Natural killer cell treated with Interleukin-12 subunit alpha and Interleukin-12 subunit beta and Interleukin-15 and Interleukin-18, amount 100 ng/mL, for 72 hours (primary cell): ENCODE measurements around the gene SLAIN2. TPM values are rescaled to one million over a fixed set of nuclear protein-coding genes. Genes with fewer than 3 reads are reported as not detected.
"Not testable (repeated sequence)": the region's sequence is repeated elsewhere in the genome, so short reads cannot be mapped to it uniquely, and the experiment has no call there.

Experiments
- ATAC-seq, 2 donors: fragments of 150-1000 bp; cut with Tn5 transposase in 1 of 2; sonication (Bioruptor Pico), chemical (Tn5 transposase) in 1 of 2; 2 replicates each; pipeline ENCODE4 v1.10.0; 2021
- DNase-seq: peaks from one replicate; pipeline ENCODE4 v3.0.0; 2022; ENCODE audit warnings: low spot score
- H3K27ac Mint-ChIP-seq, 2 donors: 1 replicate in 1 of 2; 2 replicates in 1 of 2; pipeline ENCODE4 v1.8.0; 2022; ENCODE audit warnings: mixed read lengths in 2 of 2, mild to moderate bottlenecking in 1 of 2, moderate library complexity in 1 of 2
- H3K27me3 Mint-ChIP-seq, 2 donors: 1 replicate in 1 of 2; 2 replicates in 1 of 2; pipeline ENCODE4 v1.8.0; 2022; ENCODE audit warnings: mixed read lengths in 2 of 2
- H3K36me3 Mint-ChIP-seq: one replicate; pipeline ENCODE4 v1.8.0; 2022; ENCODE audit warnings: mixed read lengths
- H3K4me1 Mint-ChIP-seq, 2 donors: 1 replicate in 1 of 2; 2 replicates in 1 of 2; pipeline ENCODE4 v1.8.0; 2022; ENCODE audit warnings: low read depth in 2 of 2, mixed read lengths in 2 of 2, mild to moderate bottlenecking in 1 of 2
- H3K4me3 Mint-ChIP-seq: one replicate; pipeline ENCODE4 v1.8.0; 2022; ENCODE audit warnings: mixed read lengths
- H3K9me3 Mint-ChIP-seq: 2 replicates; pipeline ENCODE4 v1.8.0; 2022; ENCODE audit warnings: mixed read lengths
- total RNA-seq, 2 donors: library from RNA; stranded (reverse); gene quantifications; one replicate each; pipeline ENCODE4 v1.2.3, GENCODE V29; 2022

The SLAIN2 gene
- total RNA-seq = 10 to 100 TPM; 42.4 to 89.3 TPM

DNA sequence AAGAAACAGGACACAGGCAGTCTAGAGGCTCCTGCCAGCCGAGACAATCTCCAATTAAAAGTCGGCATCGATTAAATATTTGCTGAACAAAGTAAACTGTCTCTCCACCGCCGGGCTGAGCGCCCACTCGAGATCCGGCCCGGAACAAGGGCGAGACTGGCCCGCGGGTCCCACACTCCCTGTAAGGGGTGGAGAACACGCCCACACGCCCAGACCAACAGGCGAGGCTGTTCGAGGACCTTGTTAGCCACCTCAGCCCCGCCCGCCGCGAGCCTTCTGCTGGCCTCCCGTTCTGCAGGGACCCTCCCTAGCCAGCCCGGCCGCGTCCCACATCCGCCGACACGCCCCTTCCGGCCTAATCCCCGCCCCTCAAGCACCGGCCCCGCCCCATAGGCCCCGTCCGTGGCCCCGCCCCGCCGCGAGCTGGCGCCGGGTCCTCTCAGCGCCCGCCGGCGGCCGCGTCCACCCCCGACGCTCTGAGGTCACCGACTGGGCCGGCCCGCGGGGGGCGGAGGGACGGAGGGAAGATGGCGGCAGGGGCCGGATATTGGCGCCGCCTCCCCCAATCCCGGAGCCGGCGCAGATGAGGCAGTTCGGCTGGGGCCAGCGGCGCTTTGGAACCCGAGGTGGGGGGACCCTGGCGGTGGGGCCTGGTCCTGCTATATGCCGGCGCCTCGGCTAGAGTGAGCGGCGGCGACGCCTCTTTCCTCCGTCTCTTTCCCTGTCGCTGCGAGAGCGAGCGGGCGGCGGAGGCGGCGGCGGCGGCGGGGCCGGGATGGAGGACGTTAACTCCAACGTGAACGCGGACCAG is at the start of gene SLAIN2:
Gene SLAIN2 (plus strand): TSS at position 565 of the 811 bp plus-strand sequence. CDS start 211 bp downstream, at position 776.
- H3K4me1 Mint-ChIP-seq = peaks cover 40 to 47% of the 10 kb centered on the region in 2 donors
- H3K9me3 Mint-ChIP-seq = no peaks in the 10 kb centered on the region
- H3K27me3 Mint-ChIP-seq = no peaks in the 10 kb centered on the region
- H3K4me3 Mint-ChIP-seq = peak within 1 kb of the TSS; percentile 98
- DNase-seq = peak; percentile 99
- H3K36me3 Mint-ChIP-seq = no peaks in the 10 kb centered on the region
- peak; percentile 95 for ATAC-seq
- peak within 1 kb of the TSS; percentile 70 to 95 for H3K27ac Mint-ChIP-seq

GRCh38 chr4:48292218-48292790 is 49.0 kb upstream of the SLAIN2 start:
- not testable (repeated sequence) for H3K4me3 Mint-ChIP-seq, DNase-seq, H3K27me3 Mint-ChIP-seq, H3K27ac Mint-ChIP-seq, ATAC-seq, H3K36me3 Mint-ChIP-seq, H3K9me3 Mint-ChIP-seq
- peaks cover 11 to 14% of the 10 kb centered on the region in 2 donors for H3K4me1 Mint-ChIP-seq

- no peaks in the 10 kb centered on the region for H3K9me3 Mint-ChIP-seq
- H3K36me3 Mint-ChIP-seq = no peaks in the 10 kb centered on the region
- H3K4me3 Mint-ChIP-seq = no peak overlapping the region
- peak overlapping the region in 1 of 2 donors; percentile 23 for H3K27ac Mint-ChIP-seq
- ATAC-seq = no peak
- peaks cover 13 to 14% of the 10 kb centered on the region in 2 donors for H3K4me1 Mint-ChIP-seq
- no peak for DNase-seq
- no peaks in the 10 kb centered on the region for H3K27me3 Mint-ChIP-seq
These were observed 46.2 kb upstream of the SLAIN2 start for GRCh38 chr4:48295116-48295515.

- DNase-seq (no peak), ATAC-seq (peak; percentile 75 to 78)
- H3K36me3 Mint-ChIP-seq = no peaks in the 10 kb centered on the region
- peak overlapping the region; percentile 40 for H3K4me3 Mint-ChIP-seq
- no peaks in the 10 kb centered on the region for H3K9me3 Mint-ChIP-seq
- peaks cover 11 to 13% of the 10 kb centered on the region in 2 donors for H3K4me1 Mint-ChIP-seq
- peak overlapping the region in 1 of 2 donors; percentile 30 for H3K27ac Mint-ChIP-seq
- H3K27me3 Mint-ChIP-seq = no peaks in the 10 kb centered on the region
These were observed 45.0 kb upstream of the SLAIN2 start for GRCh38 chr4:48296365-48296764.

GRCh38 chr4:48297256-48297846 is 44.0 kb upstream of the SLAIN2 start:
- Mint-ChIP-seq H3K4me3 (no peak overlapping the region), H3K27ac (no peak overlapping the region), H3K4me1 (peaks cover 11 to 13% of the 10 kb centered on the region in 2 donors), H3K36me3 (no peaks in the 10 kb centered on the region), H3K27me3 (peaks cover 3 to 7% of the 10 kb centered on the region in 2 donors), H3K9me3 (no peaks in the 10 kb centered on the region)
- DNase-seq (no peak), ATAC-seq (no peak)

- H3K36me3 Mint-ChIP-seq = no peaks in the 10 kb centered on the region
- no peak for ATAC-seq
- H3K4me3 Mint-ChIP-seq = no peak overlapping the region
- peaks cover 3 to 13% of the 10 kb centered on the region in 2 donors for H3K27me3 Mint-ChIP-seq
- no peaks in the 10 kb centered on the region for H3K9me3 Mint-ChIP-seq
- peaks cover 11 to 13% of the 10 kb centered on the region in 2 donors for H3K4me1 Mint-ChIP-seq
- no peak for DNase-seq
- H3K27ac Mint-ChIP-seq = no peak overlapping the region
These were observed 41.8 kb upstream of the SLAIN2 start for GRCh38 chr4:48299560-48299959.

- no peak overlapping the region for H3K4me3 Mint-ChIP-seq
- no peaks in the 10 kb centered on the region for H3K36me3 Mint-ChIP-seq
- H3K27ac Mint-ChIP-seq = no peak overlapping the region
- no peaks in the 10 kb centered on the region for H3K9me3 Mint-ChIP-seq
- H3K4me1 Mint-ChIP-seq = peaks cover 11 to 13% of the 10 kb centered on the region in 2 donors
- ATAC-seq (no peak), DNase-seq (no peak)
- H3K27me3 Mint-ChIP-seq = peaks cover 3 to 13% of the 10 kb centered on the region in 2 donors
These were observed 41.3 kb upstream of the SLAIN2 start for GRCh38 chr4:48300004-48300403.

DNA sequence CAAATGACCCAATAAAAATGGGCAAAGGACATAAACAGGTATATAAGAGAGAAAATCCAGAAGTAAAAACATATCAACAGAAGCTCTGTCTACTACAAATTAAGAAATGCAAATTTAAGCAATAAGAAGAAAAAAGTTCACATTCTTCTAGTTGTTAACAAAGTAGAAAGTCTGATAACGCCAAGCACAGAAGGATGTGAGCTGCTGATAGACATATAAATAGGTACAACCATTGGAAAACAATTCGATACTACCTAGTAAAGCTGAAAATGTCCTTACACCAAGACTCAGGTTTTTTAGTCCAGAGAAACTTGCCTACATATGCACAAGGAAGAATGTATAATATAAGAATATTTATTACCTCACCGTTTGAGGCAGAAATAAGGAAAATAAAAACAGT is 35.8 kb upstream of the SLAIN2 start:
- H3K27ac Mint-ChIP-seq = no peak overlapping the region
- H3K4me1 Mint-ChIP-seq = no peaks in the 10 kb centered on the region
- H3K27me3 Mint-ChIP-seq = peaks cover 3 to 21% of the 10 kb centered on the region in 2 donors
- no peaks in the 10 kb centered on the region for H3K36me3 Mint-ChIP-seq
- no peaks in the 10 kb centered on the region for H3K9me3 Mint-ChIP-seq
- ATAC-seq (no peak), DNase-seq (no peak)
- H3K4me3 Mint-ChIP-seq = no peak overlapping the region

DNA sequence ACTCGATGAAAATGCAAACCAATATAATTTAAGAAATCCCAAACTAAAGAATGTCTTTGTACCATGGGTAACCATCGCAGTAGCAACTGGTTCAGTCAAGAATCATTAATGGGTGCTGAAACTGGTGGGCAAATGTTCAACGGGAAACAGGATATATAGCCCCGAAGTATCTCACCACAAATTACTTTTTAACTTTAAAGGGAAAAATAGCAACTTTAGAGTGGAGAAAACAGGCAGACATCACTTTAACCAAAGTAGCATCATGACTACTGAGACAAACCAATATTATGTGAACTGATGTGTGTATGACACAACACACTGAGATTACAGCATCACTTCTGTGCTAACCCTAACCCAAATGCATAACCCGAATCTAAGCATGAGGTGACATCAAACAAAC is 33.8 kb upstream of the SLAIN2 start:
- DNase-seq = no peak
- Mint-ChIP-seq H3K36me3 (no peaks in the 10 kb centered on the region), H3K4me3 (no peak overlapping the region), H3K4me1 (no peaks in the 10 kb centered on the region), H3K9me3 (no peaks in the 10 kb centered on the region), H3K27me3 (peaks cover 0 to 12% of the 10 kb centered on the region in 2 donors), H3K27ac (no peak overlapping the region)
- no peak for ATAC-seq

- ATAC-seq (no peak), DNase-seq (no peak)
- no peaks in the 10 kb centered on the region for H3K9me3 Mint-ChIP-seq
- no peaks in the 10 kb centered on the region for H3K4me1 Mint-ChIP-seq
- H3K27ac Mint-ChIP-seq = no peak overlapping the region
- no peaks in the 10 kb centered on the region for H3K36me3 Mint-ChIP-seq
- H3K4me3 Mint-ChIP-seq = no peak overlapping the region
- peaks cover 0 to 8% of the 10 kb centered on the region in 2 donors for H3K27me3 Mint-ChIP-seq
These were observed 32.4 kb upstream of the SLAIN2 start for GRCh38 chr4:48308901-48309300.

- Mint-ChIP-seq H3K4me3 (no peak overlapping the region), H3K36me3 (no peaks in the 10 kb centered on the region), H3K9me3 (no peaks in the 10 kb centered on the region), H3K4me1 (no peaks in the 10 kb centered on the region), H3K27ac (no peak overlapping the region), H3K27me3 (peaks cover 0 to 8% of the 10 kb centered on the region in 2 donors)
- DNase-seq = no peak
- ATAC-seq = no peak
These were observed 29.4 kb upstream of the SLAIN2 start for GRCh38 chr4:48311896-48312295.

DNA sequence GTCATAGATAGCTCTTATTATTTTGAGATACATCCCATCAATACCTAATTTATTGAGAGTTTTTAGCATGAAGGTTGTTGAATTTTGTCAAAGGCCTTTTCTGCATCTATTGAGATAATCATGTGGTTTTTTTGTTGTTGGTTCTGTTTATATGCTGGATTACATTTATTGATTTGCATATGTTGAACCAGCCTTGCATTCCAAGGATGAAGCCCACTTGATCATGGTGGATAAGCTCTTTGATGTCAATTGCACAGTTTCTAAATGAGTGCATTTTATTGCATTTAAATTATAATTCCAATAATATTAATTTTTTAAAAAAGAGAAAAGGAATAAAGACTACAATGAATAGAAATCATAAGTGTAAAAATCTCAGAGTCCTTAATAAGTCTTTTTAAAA is 26.6 kb upstream of the SLAIN2 start:
- not testable (repeated sequence) for H3K4me1 Mint-ChIP-seq, DNase-seq, H3K36me3 Mint-ChIP-seq, H3K27ac Mint-ChIP-seq, H3K27me3 Mint-ChIP-seq, H3K4me3 Mint-ChIP-seq, ATAC-seq, H3K9me3 Mint-ChIP-seq

DNA sequence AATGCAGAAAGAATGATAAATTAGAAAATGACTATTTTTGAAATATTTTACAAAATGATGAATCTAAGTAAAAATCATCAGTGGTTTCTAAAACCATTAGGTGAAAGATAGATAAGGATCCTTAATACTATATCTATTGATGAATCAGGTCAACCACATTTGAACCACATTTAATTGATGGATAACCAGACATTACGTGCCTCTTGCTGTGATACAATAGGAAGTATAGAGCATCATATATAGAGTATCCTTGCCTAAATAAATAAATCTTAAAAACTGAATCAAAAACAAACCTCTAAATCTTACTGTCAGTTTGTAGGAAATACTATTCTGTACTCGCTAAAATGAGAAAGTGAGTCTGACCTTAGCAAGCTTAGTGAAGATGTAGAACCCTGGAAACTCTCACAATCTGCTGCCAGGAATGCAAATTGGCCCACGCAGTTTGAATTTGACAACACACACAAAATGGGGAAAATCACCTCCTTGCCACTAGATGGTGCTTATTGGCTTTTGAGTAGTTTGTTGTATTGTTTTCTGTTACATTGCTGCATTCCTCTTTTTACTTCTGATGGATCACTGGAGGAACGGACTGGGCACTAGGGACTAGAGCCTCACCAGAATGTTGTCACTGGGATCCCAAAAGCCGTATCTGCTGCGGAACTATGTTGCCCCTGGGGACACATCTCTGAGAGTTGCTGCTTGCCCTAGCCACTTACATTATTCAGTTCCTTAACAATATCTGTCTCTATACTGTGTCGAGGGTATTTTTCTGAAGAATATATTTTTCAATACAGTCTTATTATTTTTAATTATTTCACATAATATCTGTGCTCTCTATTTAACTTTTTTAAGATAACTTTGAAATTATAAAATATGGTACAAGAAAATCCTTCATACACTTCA is 25.4 kb upstream of the SLAIN2 start:
- H3K27me3 Mint-ChIP-seq = no peaks in the 10 kb centered on the region
- no peaks in the 10 kb centered on the region for H3K36me3 Mint-ChIP-seq
- no peaks in the 10 kb centered on the region for H3K9me3 Mint-ChIP-seq
- no peak overlapping the region for H3K27ac Mint-ChIP-seq
- no peak overlapping the region for H3K4me3 Mint-ChIP-seq
- DNase-seq = no peak
- no peak for ATAC-seq
- no peaks in the 10 kb centered on the region for H3K4me1 Mint-ChIP-seq
